Adipose tissue (tissue), 3 donors: Measurements from ENCODE around the gene ANKRD13D. TPM values are rescaled to one million over a fixed set of nuclear protein-coding genes. Genes with fewer than 3 reads are reported as not detected.
"Not testable (repeated sequence)": the region's sequence is repeated elsewhere in the genome, so short reads cannot be mapped to it uniquely, and the experiment has no call there.

Source experiments
- H3K27ac ChIP-seq: one replicate; pipeline ENCODE4 v1.5.1; 2013; ENCODE audit warnings: low read depth, low read length
- WGBS, 3 donors: extraction: QIAGEN DNeasy Blood & Tissue Kit; methylation state at CpG; one replicate each; pipeline ENCODE4 v1.1.7; 2013; 5-methylcytosine and 5-hydroxymethylcytosine counted together
- polyA plus RNA-seq, 3 donors: library from polyadenylated mRNA; stranded (reverse); fragments of 200-250 nt; gene quantifications; one replicate each; pipeline ENCODE4 v1.2.3, GENCODE V29; 2013
- donor health status: healthy with polysubstance abuse.
- donor health status: Bipolar disorder and iron deficiency.
- donor health status: healthy.

ANKRD13D gene
- polyA plus RNA-seq, 3 donors = 13.0 to 48.7 (median 23.5) TPM

DNA sequence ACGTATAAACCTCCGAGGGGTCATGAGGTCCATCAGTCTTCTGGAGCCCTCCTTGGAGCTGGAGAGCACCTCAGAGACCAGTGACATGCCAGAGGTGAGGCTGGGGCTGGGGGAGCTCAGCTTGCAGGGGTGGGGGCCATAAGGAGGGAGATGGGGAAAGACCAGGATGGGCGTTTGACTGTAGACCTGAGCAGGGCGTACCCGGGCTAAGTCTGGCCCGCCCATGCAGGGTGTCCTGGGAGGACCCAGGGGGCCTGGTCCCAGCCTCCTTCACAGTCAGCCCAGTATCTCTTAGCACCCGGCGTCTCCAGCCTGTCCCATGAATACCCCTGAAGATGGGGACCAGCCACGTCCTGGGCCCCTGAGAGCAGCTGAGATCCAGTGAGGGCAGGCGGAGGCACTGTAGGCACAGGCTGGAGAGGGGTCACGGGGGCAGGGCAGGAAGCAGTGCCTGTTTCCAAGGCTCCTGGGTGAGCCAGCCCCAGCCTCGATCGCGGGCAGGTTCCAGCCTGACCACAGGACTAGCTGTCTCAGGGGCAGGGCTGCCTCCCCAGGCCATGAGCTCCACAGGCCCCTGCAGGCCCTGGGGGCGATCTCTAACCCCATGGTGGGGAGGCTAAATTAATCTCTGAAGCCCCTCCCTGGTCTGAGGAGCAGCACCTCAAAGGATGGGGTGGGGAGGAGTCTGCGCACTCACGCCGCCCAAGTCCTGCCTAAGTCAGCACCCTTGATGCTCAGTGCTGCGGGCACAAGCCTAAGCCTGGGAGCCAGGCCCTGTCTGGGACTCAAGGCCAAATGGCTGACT, 21.3 kb downstream of the ANKRD13D start:
- WGBS, 3 donors = 87 to 91% (median 90%) methylated on average over 16 to 19 of the region's 19 CpGs
- H3K27ac ChIP-seq = no peak overlapping the region

DNA sequence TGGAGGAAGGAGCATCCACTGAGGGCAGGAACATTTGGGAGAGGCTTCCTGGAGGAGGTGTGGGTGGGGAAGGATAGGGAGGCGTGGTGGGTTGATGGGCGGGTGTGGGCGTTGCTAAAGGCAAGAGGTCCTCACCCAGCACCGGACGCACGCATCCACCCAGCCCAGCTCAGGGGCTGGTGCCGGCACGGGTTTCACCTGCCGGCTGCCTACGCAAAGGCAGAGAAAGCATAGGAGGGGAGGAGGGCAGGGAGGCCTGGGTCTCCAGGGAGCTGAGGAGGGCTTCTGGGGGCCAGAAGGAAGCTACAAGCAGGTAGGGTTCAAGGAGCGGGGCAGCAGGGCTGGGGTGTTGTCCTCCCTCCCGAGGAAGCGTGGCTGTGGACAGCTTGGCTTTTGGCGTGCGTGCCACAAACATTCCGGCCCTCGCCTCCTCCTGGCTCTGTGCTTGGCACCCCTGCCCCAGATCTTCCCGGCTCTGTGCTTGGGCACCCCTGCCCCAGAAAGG, 22.0 kb downstream of the ANKRD13D start:
- 88 to 89% (median 88%) methylated on average over 15 to 18 of the region's 18 CpGs for WGBS, 3 donors
- H3K27ac ChIP-seq = no peak overlapping the region

DNA sequence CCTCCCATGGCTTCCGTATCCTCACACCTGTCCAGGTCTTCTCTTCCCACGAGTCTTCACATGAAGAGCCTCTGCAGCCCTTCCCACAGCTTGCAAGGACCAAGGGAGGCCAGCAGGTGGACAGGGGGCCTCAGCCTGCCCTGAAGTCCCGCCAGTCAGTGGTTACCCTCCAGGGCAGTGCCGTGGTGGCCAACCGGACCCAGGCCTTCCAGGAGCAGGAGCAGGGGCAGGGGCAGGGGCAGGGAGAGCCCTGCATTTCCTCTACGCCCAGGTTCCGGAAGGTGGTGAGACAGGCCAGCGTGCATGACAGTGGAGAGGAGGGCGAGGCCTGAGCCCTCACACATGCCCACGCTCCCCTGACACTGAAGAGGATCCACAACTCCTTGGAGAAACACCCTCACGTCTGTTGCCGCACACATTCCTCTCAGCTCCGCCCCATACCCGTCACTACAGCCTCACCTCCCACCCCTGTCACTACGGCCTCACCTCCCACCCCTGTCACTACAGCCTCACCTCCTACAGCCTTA, 22.5 kb downstream of the ANKRD13D start:
- WGBS, 3 donors = 86 to 92% (median 92%) methylated on average over 15 of the region's 15 CpGs
- no peak overlapping the region for H3K27ac ChIP-seq

DNA sequence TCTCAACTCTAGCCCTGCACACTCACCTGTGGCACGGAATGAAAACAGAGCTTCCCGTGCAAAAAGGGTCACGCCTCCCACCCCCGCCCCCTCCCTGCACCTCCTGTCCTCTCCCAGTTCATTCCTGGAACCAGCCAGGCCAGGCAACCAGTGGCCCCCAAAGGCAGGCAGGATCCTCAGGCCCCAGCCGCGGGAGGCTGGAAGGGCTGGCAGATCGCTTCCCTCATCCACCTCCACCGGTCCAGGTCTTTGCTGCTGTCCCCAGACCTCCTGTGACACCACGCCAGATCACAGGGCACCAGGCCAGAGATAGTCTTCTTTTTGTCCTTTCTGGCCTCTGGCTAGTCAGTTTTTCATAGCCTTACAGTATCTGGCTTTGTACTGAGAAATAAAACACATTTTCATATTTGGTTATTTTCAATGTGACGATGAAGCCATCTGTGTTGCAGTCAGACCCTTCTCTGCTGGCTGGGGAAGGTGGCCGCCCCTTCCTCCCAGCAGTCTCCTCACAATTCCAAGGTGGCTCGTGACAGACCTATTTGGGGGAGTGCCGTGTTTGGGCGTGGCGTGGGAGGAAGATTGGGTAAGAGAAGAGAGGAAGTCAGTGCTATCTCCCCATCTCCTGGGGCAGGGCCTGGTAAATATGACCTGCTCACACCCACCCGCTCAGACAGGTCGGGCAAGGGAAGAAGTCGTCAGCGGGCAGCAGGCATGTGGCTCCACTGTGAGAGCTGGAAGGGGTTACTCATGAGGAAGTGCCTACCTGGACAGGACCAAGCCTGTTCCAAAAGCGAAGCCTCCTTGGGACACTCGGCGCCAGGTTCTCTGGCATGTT, 23.3 kb downstream of the ANKRD13D start:
- H3K27ac ChIP-seq = no peak overlapping the region
- WGBS, 3 donors = 63 to 69% (median 64%) methylated on average over 22 of the region's 22 CpGs

DNA sequence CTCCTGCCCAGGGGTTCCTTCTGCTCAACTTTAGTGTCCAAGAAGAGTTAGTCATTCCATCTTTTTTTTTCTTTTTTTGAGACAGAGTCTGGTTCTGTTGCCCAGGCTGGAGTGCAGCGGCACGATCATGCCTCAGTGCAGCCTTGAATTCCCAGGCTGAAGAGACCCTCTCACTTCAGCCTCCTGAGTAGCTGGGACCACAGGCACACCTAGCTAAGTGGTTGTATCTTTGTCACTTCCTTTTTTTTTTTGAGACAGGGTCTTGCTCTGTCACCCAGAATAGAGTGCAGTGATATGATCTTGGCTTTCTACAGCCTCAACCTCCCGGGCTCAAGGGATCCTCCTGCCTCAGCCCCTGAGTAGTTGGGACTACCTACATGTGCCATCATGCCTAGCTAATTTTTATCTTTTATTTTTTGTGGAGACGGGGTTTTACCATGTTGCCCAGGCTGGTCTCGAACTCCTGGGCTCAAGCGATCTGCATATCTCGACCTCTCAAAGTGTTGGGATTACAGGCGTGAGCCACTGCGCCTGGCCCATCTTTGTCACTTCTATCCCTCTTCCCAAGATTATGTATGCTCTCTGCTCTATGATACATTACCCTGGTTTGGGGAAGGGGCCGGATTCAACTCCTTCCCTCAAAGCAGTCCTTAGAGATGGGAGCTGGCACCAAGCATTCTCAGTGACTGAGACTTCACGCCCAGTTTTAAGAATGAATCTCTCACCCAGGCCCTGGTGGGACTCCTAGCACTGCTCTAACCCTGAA, 24.2 kb downstream of the ANKRD13D start:
- H3K27ac ChIP-seq = no peak overlapping the region
- WGBS, 3 donors = 84 to 87% (median 87%) methylated on average over 11 of the region's 11 CpGs

DNA sequence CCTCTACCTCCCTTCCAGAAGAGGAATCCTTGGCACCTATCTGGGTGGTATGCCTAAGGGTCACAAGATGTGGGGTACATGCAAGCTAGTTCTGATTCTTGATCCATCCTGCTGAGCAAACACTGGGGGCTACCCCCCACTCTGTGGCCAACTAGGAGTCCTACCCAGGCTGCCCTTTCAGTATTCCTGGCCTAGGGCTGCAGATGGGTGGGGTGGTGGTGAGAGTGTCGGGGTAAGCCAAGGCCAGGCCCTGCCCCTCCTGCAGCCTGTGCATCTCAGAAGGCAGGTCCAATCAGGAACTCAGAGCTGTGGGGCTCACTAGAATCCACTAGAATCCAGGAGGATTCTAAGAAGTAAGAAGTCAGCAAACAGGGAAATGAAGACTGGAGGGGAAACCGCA, 25.1 kb downstream of the ANKRD13D start:
- 77 to 93% (median 89%) methylated on average over 2 of the region's 2 CpGs for WGBS, 3 donors
- H3K27ac ChIP-seq = no peak overlapping the region

DNA sequence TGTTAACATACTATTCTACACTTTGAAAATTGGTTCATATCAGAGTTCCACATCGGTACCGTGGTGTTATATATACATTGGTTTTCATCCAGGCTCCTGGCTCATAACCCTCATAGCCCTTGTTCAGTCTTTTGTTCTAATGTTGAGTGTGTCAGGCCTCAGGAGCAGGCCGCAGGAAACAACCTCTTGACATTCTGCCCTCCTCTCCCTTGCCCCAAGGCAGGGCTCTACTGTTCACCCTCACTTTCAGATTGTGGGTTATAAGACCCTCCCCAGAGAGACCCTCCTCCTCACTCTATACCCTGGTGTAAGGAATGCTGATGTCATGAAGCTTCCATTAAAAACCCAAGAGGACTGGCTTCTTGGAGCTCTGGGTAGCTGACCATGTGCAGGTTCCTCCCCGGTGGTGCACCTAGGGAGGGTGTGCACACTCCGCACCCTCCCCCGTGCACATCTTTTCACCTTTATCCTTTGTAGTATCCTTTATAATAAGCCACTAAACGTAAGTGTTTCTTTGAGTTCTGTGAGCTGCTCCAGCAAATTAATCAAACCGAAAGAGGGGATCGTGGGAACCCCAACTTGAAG, 26.3 kb downstream of the ANKRD13D start:
- H3K27ac ChIP-seq = no peak overlapping the region
- WGBS, 3 donors = 82 to 84% (median 83%) methylated on average over 9 of the region's 9 CpGs

DNA sequence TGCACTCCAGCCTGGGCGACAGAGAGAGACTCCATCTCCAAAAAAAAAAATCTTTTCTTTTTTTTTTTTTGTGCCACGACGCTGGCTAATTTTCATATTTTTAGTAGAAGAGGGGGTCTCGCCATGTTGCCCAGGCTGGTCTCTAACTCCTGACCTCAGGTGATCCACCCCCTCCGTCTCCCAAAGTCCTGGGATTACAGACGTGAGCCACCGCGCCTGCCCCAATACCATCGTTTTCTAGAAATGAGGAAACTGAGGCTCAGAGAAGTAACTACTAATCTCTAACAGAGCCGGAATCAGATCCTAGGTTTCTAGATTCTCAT, 27.7 kb downstream of the ANKRD13D start:
- WGBS, 3 donors = 0 to 3% (median 1%) methylated on average over 10 of the region's 10 CpGs
- no peak overlapping the region for H3K27ac ChIP-seq

DNA sequence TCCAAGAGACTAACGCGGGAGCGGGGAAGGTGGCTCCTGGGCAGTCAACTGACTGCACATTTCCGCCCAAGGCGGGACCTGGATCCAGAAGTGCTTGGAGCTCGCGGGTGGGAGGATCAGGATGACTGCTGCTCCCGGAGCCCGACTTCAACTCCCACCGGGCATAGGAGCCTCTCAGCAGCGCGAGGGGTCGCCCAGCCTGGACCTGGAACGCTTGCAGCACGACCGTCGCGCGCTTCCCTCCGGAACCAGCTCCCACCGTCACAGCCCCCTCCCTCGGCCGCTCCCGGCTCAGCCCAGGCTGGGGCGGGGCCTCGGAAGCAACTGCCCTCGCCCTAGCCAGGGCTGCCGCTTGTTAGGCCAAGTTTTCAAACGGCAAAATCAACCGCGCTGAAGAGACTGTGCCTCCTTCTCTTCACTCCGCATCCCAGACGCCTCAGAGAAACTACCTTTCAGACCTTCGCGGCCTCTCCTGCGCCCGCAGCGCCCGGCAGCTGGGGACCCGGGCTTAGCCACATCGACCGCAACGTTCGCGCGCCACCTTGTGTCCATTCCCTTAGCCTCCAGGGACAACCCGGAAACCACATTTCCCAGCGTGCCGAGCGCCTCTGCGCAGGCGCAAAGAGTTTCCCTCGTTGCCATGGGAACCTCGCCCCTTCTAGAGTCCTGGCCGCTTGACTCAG, 28.2 kb downstream of the ANKRD13D start:
- WGBS, 3 donors = 0% methylated on average over 51 to 55 of the region's 55 CpGs
- peak overlapping the region; percentile 40 for H3K27ac ChIP-seq

DNA sequence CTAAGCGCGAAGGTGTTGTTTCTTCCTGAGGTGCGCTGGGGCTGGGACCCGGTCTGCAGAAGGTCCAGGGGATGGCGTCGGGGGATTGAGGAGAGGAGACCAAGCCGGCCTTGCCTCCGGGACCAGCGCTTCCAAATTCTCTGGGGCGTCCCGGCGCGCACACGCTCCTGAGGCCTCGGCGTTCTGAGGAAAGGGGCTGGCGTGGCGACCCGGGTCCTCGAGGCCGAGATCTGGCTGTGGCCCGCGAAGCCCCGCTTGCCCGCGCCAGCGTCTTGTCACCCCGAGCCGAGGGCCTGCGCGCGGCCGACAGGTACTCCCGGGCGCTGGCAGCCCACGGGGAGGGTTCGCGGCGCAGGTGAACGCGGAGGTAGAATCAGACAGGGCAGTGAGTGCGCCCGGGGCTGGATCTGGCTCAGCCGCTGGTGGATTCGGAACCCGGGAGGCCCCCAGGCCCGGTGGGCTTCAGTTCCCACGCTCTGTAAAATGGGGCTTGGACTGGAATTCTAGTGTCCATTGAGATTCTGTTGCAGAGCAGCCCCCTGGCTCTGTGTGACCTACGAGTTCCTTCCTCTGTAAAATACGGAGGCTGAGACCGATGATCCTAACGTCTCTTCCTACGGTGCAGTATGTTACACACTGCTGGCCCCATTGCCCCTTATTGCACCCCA, 28.9 kb downstream of the ANKRD13D start:
- H3K27ac ChIP-seq = no peak overlapping the region
- 0 to 1% (median 1%) methylated on average over 53 of the region's 53 CpGs for WGBS, 3 donors

DNA sequence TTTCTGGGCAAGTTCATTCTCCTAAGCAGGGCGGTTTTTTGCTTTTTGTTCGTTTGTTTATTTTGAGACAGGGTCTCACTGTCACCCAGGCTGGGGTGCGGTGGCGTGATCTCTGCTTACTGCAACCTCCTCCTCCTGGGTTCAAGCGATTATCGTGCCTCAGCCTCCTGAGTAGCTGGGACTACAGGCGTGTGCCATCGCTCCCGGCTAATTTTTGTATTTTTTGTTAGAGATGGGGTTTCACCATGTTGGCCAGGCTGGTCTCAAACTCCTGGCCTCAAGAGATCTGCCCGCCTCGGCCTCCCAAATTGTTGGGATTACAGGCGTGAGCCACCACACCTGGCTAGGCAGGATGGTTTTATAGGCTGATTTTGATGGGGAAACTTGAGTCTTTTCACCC, 29.8 kb downstream of the ANKRD13D start:
- H3K27ac ChIP-seq = not testable (repeated sequence)
- WGBS, 3 donors = 87 to 94% (median 93%) methylated on average over 12 of the region's 12 CpGs

DNA sequence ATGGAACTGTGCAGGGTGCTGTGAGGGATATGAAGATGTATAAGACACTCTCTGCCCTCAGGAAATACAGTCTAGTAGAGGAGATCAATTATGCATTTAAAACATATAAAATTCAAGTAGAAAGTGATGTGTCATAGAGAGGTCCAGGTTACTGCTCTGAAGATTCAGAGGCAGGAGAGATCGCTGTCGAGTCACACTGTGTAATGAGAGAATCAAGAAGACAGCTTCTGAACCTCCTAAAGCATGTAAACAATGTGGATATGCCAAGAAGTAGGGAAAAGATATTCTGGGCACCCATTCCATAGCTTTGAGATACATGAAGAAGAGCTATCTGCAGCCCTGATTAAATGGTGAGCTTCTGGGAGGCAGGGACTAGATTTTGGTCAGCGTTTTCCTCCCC, 30.9 kb downstream of the ANKRD13D start:
- WGBS, 3 donors = 86 to 89% (median 89%) methylated on average over 3 of the region's 3 CpGs
- no peak overlapping the region for H3K27ac ChIP-seq

DNA sequence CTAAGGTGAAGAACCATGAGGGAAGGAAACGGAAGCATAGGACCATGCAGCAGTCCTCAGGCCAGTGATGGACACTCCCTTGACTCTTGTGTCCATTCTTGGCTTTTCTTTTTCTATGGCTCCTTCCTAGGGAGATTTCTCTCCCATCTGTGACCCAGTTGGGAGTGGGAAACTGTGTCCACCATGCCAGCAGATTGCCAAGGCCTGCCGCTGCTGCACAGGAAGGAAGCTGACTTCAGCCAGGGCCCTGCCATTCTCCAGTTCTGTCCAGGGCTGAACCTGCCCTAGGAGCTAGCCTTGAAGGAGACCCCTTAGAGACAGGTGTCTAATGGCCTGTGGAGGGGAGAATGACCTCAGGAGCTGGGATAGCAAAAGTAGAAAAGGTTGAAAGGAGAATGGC, 31.6 kb downstream of the ANKRD13D start:
- no peak overlapping the region for H3K27ac ChIP-seq
- WGBS, 3 donors = 83 to 93% (median 90%) methylated on average over 2 of the region's 2 CpGs

DNA sequence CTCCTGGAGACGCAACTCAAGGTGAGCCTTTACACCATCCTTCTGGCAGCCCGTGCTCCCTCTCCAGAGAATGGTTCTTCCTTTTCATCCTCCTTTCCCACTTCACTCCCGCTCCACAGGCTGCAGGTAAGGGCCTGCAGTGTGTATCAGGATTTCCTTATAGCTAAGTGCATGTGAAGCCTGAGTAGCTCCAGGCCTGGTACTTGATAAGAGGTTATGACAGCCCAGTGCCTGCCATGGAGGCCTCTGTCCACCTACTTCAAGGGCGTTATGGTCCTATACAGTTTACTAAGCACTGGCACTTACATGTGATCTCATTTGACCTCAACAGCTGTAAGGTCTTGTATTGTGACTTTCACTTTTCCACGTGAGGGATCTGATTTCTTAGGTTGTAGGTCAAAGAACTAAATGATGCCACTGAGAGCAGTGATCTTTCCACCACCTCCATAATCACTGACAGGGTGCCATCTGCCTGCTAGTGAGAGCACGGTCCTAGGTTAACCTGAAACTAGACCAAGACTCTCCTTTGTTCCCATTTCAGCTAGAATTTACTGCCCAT, 32.3 kb downstream of the ANKRD13D start:
- H3K27ac ChIP-seq = no peak overlapping the region
- WGBS, 3 donors = 80 to 88% (median 81%) methylated on average over 6 of the region's 6 CpGs

DNA sequence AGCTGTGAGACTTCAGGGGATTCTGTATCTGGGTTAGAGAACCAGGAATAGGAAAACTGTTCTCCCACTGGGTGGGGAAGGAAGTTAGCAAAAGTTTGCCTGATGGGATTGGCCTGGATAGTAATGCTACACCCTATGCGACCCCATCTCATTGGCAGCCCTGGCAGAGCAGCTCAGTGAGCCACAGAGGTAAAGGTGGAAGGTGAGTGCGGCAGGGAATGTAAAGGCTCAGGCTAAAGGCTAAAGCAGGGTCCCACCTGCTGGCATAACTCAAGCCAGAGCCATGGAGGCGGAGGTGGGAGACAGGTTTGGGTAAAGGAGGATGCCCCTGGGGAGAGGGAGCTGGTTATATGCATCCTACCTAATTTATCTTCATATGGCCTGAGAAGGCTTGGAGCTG, 32.9 kb downstream of the ANKRD13D start:
- H3K27ac ChIP-seq = no peak overlapping the region
- WGBS, 3 donors = 93 to 95% (median 94%) methylated on average over 3 of the region's 3 CpGs

DNA sequence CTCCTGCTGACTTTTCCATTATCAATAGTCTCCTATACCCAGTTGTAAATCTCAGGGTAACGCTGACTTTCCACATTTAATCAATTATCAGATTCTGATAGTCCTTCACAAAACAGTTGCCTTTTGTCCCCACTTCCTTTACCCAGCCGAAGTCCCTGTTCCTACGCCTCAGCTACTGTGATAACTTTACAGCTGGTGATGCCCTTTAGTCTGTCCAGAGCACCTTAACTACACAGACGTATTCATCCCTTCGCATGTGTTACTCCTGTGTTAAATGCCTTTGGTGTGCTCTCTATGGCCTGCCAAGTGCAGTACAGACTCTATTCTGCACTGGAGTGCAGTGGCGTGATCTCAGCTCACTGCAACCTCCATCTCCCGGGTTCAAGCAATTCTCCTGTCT, 34.4 kb downstream of the ANKRD13D start:
- H3K27ac ChIP-seq = no peak overlapping the region
- WGBS, 3 donors = 88 to 93% (median 89%) methylated on average over 7 of the region's 7 CpGs

DNA sequence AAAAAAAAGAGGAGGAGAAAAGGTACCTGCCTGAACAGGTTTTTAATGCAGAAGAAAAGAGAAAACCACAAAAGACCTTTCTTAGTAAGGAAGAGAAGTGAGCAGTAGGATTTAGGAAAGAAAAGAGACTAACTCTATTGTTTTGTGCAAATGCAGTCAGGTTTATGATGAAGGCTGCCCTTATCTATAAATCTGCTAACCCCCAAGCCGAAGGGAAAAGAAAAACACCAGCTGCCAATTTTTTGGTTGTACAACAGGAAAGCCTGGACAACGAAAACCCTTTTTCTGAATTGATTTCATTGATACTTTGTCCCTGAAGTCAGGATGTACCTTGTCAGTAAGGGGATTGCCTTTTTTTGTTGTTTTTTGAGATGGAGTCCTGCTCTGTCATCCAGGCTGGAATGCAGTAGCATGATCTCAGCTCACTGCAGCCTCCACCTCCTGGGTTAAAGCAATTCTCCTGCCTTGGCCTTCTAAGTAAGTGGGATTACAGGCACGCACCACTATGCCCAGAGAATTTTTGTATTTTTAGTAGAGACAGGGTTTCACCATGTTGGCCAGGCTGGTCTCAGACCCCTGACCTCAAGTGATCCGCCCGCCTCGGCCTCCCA, 43.1 kb downstream of the ANKRD13D start:
- 82 to 87% (median 83%) methylated on average over 6 of the region's 6 CpGs for WGBS, 3 donors
- no peak overlapping the region for H3K27ac ChIP-seq
